Right lobe of liver (tissue), 4 donors: Measurements from ENCODE around the gene SUPT4H1.

Experiments
- POLR2A ChIP-seq: fragments of 450-650 bp; IDR thresholded peaks from one replicate; pipeline ENCODE4 v1.6.1; 2017; ENCODE audit warnings: antibody characterized with exemption, mild to moderate bottlenecking
- TF ChIP-seq, protein P1 (sequence below), 4 donors: fragments of 200-600 bp in 3 of 4; fragments of 450-650 bp in 1 of 4; IDR thresholded peaks; one replicate each; pipeline versions ENCODE4 v1.5.1 to v1.8.0; 2016 to 2022; ENCODE audit warnings: antibody characterized with exemption in 4 of 4, mild to moderate bottlenecking in 2 of 4
- donor health status: DM: no; HTN: no; CAD: no.
- donor health status: DM: no; HTN: no; CAD: no.
- donor health status: DM: no; HTN: yes; CAD: no.

GRCh38 chr17:58320163-58320558 is 31.8 kb downstream of the SUPT4H1 start:
- TF ChIP-seq, protein P1, sequence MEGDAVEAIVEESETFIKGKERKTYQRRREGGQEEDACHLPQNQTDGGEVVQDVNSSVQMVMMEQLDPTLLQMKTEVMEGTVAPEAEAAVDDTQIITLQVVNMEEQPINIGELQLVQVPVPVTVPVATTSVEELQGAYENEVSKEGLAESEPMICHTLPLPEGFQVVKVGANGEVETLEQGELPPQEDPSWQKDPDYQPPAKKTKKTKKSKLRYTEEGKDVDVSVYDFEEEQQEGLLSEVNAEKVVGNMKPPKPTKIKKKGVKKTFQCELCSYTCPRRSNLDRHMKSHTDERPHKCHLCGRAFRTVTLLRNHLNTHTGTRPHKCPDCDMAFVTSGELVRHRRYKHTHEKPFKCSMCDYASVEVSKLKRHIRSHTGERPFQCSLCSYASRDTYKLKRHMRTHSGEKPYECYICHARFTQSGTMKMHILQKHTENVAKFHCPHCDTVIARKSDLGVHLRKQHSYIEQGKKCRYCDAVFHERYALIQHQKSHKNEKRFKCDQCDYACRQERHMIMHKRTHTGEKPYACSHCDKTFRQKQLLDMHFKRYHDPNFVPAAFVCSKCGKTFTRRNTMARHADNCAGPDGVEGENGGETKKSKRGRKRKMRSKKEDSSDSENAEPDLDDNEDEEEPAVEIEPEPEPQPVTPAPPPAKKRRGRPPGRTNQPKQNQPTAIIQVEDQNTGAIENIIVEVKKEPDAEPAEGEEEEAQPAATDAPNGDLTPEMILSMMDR (IDR thresholded peaks at IDR 0.05), result no peak
- TF ChIP-seq POLR2A, result no peak
